ENCODE results near the gene KDM4C. TPM values are rescaled to one million over a fixed set of nuclear protein-coding genes. Genes with fewer than 3 reads are reported as not detected.
"Not testable (repeated sequence)": the region's sequence is repeated elsewhere in the genome, so short reads cannot be mapped to it uniquely, and the experiment has no call there.

The KDM4C gene
- total RNA-seq, 2 experiments from 2014 or later = 60.1 to 61.3 TPM

GRCh38 chr9:6788162-6789016 lies 30.6 kb downstream of the KDM4C start:
- Mint-ChIP-seq H3K4me3 (no peak overlapping the region), H3K4me1 (ENCODE audit: low read depth) (peaks cover 51% of the 10 kb centered on the region), H3K36me3 (ENCODE audit: low read depth) (peaks cover 26% of the 10 kb centered on the region), H3K9me3 (no peaks in the 10 kb centered on the region), H3K27me3 (no peaks in the 10 kb centered on the region), H3K27ac (peak overlapping the region; percentile 32)
- Histone ChIP-seq H3K36me3 (ENCODE audit: insufficient read depth, low read length) (peaks cover 8% of the 10 kb centered on the region), H3K27ac (ENCODE audit: low read depth in 1 of 2, low read length in 2 of 2) (no peak overlapping the region), H3K27me3 (ENCODE audit: control insufficient read depth in 1 of 2, insufficient read depth in 2 of 2, low read length in 2 of 2) (no peaks in the 10 kb centered on the region), H3K9me3 (ENCODE audit: control insufficient read depth in 1 of 2, insufficient read depth in 1 of 2, low read length in 2 of 2) (no peaks in the 10 kb centered on the region), H3K4me1 (ENCODE audit: insufficient read depth, low read length) (peaks cover 20% of the 10 kb centered on the region), H3K4me3 (ENCODE audit: low read length) (no peak overlapping the region)
- CTCF ChIA-PET = no interaction called here
- DNase-seq = no peak
- no peak for TF ChIP-seq CTCF (IDR thresholded peaks at IDR 0.05)
- intact Hi-C loops (cut with DNase I, micrococcal nuclease) = no loop called here
- POLR2A ChIA-PET = interaction anchor here (0.5 kb wide), 1 partner anchor 28 kb away, joined by 3 read pairs; no protein-coding TSS in a partner anchor
- ATAC-seq (ENCODE audit: poor library complexity) = no peak

- H3K27me3 ChIP-seq (ENCODE audit: control insufficient read depth in 1 of 2, insufficient read depth in 2 of 2, low read length in 2 of 2); H3K27me3 Mint-ChIP-seq; H3K4me3 ChIP-seq (ENCODE audit: low read length); CTCF ChIA-PET; intact Hi-C loops (cut with DNase I, micrococcal nuclease); H3K27ac ChIP-seq (ENCODE audit: low read depth in 1 of 2, low read length in 2 of 2); H3K4me3 Mint-ChIP-seq; POLR2A ChIA-PET; H3K9me3 Mint-ChIP-seq; ATAC-seq (ENCODE audit: poor library complexity); H3K9me3 ChIP-seq (ENCODE audit: control insufficient read depth in 1 of 2, insufficient read depth in 1 of 2, low read length in 2 of 2); DNase-seq: not testable (repeated sequence)
- peaks cover 14% of the 10 kb centered on the region for H3K36me3 ChIP-seq (ENCODE audit: insufficient read depth, low read length)
- peaks cover 16% of the 10 kb centered on the region for H3K4me1 ChIP-seq (ENCODE audit: insufficient read depth, low read length)
- peaks cover 32% of the 10 kb centered on the region for H3K36me3 Mint-ChIP-seq (ENCODE audit: low read depth)
- peaks cover 46% of the 10 kb centered on the region for H3K4me1 Mint-ChIP-seq (ENCODE audit: low read depth)
- H3K27ac Mint-ChIP-seq = peak overlapping the region; percentile 32
These were observed 31.2 kb downstream of the KDM4C start for GRCh38 chr9:6789017-6789338.

- peaks cover 51% of the 10 kb centered on the region for H3K36me3 Mint-ChIP-seq (ENCODE audit: low read depth)
- ChIA-PET POLR2A (no interaction called here), CTCF (no interaction called here)
- no peaks in the 10 kb centered on the region for H3K27me3 ChIP-seq (ENCODE audit: control insufficient read depth in 1 of 2, insufficient read depth in 2 of 2, low read length in 2 of 2)
- peaks cover 30% of the 10 kb centered on the region for H3K36me3 ChIP-seq (ENCODE audit: insufficient read depth, low read length)
- no peak overlapping the region for H3K4me3 ChIP-seq (ENCODE audit: low read length)
- H3K27me3 Mint-ChIP-seq = no peaks in the 10 kb centered on the region
- no peaks in the 10 kb centered on the region for H3K9me3 Mint-ChIP-seq
- no peak overlapping the region for H3K27ac ChIP-seq (ENCODE audit: low read depth in 1 of 2, low read length in 2 of 2)
- intact Hi-C loops (cut with DNase I, micrococcal nuclease) = no loop called here
- no peak overlapping the region for H3K4me3 Mint-ChIP-seq
- H3K4me1 ChIP-seq (ENCODE audit: insufficient read depth, low read length) = no peaks in the 10 kb centered on the region
- no peak for DNase-seq
- H3K4me1 Mint-ChIP-seq (ENCODE audit: low read depth) = peaks cover 36% of the 10 kb centered on the region
- H3K9me3 ChIP-seq (ENCODE audit: control insufficient read depth in 1 of 2, insufficient read depth in 1 of 2, low read length in 2 of 2) = no peaks in the 10 kb centered on the region
- TF ChIP-seq CTCF (IDR thresholded peaks at IDR 0.05) = no peak
- H3K27ac Mint-ChIP-seq = peak overlapping the region; percentile 11
- no peak for ATAC-seq (ENCODE audit: poor library complexity)
These were observed 33.1 kb downstream of the KDM4C start for GRCh38 chr9:6790866-6791265.

GRCh38 chr9:6793203-6793602 lies 35.4 kb downstream of the KDM4C start:
- Histone ChIP-seq H3K36me3 (ENCODE audit: insufficient read depth, low read length) (peaks cover 38% of the 10 kb centered on the region), H3K9me3 (ENCODE audit: control insufficient read depth in 1 of 2, insufficient read depth in 1 of 2, low read length in 2 of 2) (no peaks in the 10 kb centered on the region), H3K27me3 (ENCODE audit: control insufficient read depth in 1 of 2, insufficient read depth in 2 of 2, low read length in 2 of 2) (no peaks in the 10 kb centered on the region), H3K27ac (ENCODE audit: low read depth in 1 of 2, low read length in 2 of 2) (no peak overlapping the region), H3K4me1 (ENCODE audit: insufficient read depth, low read length) (no peaks in the 10 kb centered on the region), H3K4me3 (ENCODE audit: low read length) (no peak overlapping the region)
- DNase-seq = no peak
- CTCF ChIA-PET = no interaction called here
- TF ChIP-seq CTCF (IDR thresholded peaks at IDR 0.05) = no peak
- POLR2A ChIA-PET = no interaction called here
- intact Hi-C loops (cut with DNase I, micrococcal nuclease) = no loop called here
- Mint-ChIP-seq H3K36me3 (ENCODE audit: low read depth) (peaks cover 73% of the 10 kb centered on the region), H3K4me3 (no peak overlapping the region), H3K9me3 (no peaks in the 10 kb centered on the region), H3K27ac (no peak overlapping the region), H3K27me3 (no peaks in the 10 kb centered on the region), H3K4me1 (ENCODE audit: low read depth) (peaks cover 32% of the 10 kb centered on the region)
- ATAC-seq (ENCODE audit: poor library complexity) = no peak
